NCI-H2171 (cell line): ENCODE results near the gene PDZRN4.

Experiments used
- DNase-seq: peaks from one replicate; lab custom pipeline; 2025; lab: John Stamatoyannopoulos, UW

Gene PDZRN4

GRCh38 chr12:41452838-41453407 lies 264.8 kb downstream of the PDZRN4 start:
- no peak for DNase-seq

GRCh38 chr12:41453409-41453808 lies 265.3 kb downstream of the PDZRN4 start:
- no peak for DNase-seq

- DNase-seq: no peak
These were observed 271.2 kb downstream of the PDZRN4 start for GRCh38 chr12:41459111-41459905.

- no peak for DNase-seq
These were observed 271.7 kb downstream of the PDZRN4 start for GRCh38 chr12:41459906-41460214.

GRCh38 chr12:41460906-41461305 lies 272.8 kb downstream of the PDZRN4 start:
- no peak for DNase-seq

GRCh38 chr12:41462312-41462711 lies 274.2 kb downstream of the PDZRN4 start:
- DNase-seq: no peak

- no peak for DNase-seq
These were observed 277.4 kb downstream of the PDZRN4 start for GRCh38 chr12:41465526-41465925.

GRCh38 chr12:41466300-41466699 lies 278.2 kb downstream of the PDZRN4 start:
- DNase-seq: no peak

GRCh38 chr12:41466802-41467201 lies 278.7 kb downstream of the PDZRN4 start:
- DNase-seq: no peak

- DNase-seq: no peak
These were observed 279.6 kb downstream of the PDZRN4 start for GRCh38 chr12:41467591-41468325.

GRCh38 chr12:41468341-41468740 lies 280.2 kb downstream of the PDZRN4 start:
- DNase-seq: no peak

GRCh38 chr12:41468756-41469155 lies 280.6 kb downstream of the PDZRN4 start:
- DNase-seq: no peak

GRCh38 chr12:41473441-41473840 lies 285.3 kb downstream of the PDZRN4 start:
- DNase-seq: no peak

- DNase-seq: no peak
These were observed 285.9 kb downstream of the PDZRN4 start for GRCh38 chr12:41474001-41474400.

GRCh38 chr12:41476499-41477439 lies 288.6 kb downstream of the PDZRN4 start:
- no peak for DNase-seq

- no peak for DNase-seq
These were observed 291.3 kb downstream of the PDZRN4 start for GRCh38 chr12:41479426-41479825.

GRCh38 chr12:41485203-41485602 lies 297.1 kb downstream of the PDZRN4 start:
- no peak for DNase-seq

- no peak for DNase-seq
These were observed 298.6 kb downstream of the PDZRN4 start for GRCh38 chr12:41486718-41487117.

GRCh38 chr12:41496009-41496408 lies 307.9 kb downstream of the PDZRN4 start:
- no peak for DNase-seq

- no peak for DNase-seq
These were observed 309.3 kb downstream of the PDZRN4 start for GRCh38 chr12:41497409-41497808.

- DNase-seq: no peak
These were observed 316.9 kb downstream of the PDZRN4 start for GRCh38 chr12:41504976-41505375.

GRCh38 chr12:41507286-41507685 lies 319.2 kb downstream of the PDZRN4 start:
- DNase-seq: no peak
